ENCODE data around the gene GPRC5C.

Gene GPRC5C, protein sequence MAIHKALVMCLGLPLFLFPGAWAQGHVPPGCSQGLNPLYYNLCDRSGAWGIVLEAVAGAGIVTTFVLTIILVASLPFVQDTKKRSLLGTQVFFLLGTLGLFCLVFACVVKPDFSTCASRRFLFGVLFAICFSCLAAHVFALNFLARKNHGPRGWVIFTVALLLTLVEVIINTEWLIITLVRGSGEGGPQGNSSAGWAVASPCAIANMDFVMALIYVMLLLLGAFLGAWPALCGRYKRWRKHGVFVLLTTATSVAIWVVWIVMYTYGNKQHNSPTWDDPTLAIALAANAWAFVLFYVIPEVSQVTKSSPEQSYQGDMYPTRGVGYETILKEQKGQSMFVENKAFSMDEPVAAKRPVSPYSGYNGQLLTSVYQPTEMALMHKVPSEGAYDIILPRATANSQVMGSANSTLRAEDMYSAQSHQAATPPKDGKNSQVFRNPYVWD

DNA sequence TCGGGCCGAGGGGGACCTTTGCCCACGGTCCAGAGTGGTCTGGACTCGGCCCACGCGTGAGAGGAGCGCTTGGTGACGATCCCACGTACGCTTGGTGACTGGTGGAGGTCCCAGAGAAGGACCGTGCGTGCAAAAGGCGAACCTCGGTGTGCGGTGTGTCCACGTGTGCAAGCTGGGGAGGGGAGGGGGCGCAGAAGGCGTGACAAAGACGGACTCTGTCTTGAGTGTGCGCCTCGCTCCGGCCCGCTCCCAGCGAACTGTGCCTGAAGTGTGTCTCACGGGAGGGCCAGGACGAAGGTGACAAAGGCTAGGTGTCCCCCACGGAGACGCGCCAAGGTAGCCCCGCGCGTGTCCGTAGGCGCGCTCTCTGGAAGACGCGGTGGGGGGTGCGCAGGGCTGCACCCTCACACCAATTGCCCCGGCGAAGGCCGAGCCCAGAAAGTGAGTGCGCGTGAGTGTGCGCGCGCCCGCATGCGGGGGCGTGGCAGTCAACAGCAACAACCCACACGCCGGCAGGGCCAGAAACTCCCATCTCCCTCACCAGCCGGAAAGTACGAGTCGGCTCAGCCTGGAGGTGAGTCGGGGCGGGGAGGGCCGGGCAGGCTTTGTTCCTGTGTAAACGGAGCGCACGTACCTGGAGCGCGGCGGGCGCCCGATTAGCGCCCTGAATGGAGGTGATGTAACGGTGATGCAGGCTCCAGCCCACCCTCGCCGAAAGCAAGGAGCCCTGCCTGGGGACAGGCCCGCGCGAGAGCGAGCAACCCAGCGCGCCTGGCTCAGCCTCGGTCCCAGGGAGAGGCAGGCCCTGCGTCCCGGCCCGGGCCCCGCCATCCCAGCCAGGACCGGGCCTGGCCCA is at the start of gene GPRC5C:
TSS of gene GPRC5C (plus strand) at position 521 of the 856 bp plus-strand sequence. CDS start 7,689 bp downstream, outside the sequence.
- peak in 1 of 2 donors; percentile 25 for DNase-seq (ENCODE audit: extremely low read depth in 1 of 2, low read depth in 1 of 2)

DNA sequence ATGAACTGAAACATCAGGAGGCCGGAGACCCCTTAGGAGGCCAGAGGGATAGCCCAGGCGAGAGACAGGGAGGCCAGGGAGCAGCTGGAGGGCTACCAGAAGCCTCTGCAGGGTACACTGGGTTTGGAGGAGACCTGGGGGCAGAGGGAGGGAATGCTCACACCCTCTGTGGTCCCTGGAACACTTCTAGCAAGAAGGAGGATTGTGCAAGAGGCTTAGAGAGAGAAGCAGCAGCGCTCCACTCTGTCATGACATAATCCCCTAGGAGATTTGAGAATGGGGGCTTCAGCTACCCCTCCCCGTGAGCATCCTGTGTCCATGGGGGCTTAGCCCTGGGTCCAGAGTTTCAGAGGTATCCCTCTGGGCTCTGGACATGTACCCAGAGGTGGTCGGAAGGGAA is 48.7 kb upstream of the GPRC5C start:
- DNase-seq (ENCODE audit: extremely low read depth in 1 of 2, low read depth in 1 of 2) = no peak

DNA sequence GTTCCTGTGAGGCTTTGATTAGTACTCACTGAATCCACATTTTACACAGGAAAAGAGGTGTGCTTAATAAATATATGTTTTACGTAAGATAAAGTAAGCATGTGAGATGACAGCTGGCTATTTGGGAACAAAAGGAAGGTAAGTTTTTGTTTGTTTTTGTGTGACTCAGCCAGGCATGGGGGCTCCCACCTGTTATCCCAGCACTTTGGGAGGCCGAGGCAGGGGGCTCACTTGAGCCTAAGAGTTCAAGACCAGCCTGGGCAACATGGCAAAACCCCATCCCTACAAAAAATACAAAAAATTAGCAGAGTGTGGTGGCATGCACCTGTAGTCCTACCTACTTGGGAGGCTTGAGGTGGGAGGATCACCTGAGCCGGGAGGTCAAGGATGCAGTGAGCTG is 46.7 kb upstream of the GPRC5C start:
- no peak for DNase-seq (ENCODE audit: extremely low read depth in 1 of 2, low read depth in 1 of 2)

DNA sequence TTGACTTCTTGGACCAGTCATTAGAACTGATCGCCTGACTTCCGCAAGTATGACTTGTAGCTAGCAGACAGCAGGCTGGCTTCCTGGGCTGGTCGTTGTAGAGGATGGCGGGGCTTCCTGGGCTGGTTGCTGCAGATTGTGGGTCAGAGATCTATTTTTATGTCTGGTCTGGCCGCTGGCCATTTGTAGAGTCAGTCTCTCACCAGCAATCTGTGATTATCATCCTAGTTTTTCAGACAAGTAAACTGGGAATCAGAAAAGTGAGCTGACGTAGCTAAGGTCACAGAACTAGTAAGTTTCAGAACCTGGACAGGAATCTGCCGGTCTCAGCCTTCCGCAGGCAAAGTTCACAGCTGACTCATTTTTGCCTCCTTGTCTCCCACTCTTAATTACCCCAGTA is 45.5 kb upstream of the GPRC5C start:
- DNase-seq (ENCODE audit: extremely low read depth in 1 of 2, low read depth in 1 of 2) = no peak

DNA sequence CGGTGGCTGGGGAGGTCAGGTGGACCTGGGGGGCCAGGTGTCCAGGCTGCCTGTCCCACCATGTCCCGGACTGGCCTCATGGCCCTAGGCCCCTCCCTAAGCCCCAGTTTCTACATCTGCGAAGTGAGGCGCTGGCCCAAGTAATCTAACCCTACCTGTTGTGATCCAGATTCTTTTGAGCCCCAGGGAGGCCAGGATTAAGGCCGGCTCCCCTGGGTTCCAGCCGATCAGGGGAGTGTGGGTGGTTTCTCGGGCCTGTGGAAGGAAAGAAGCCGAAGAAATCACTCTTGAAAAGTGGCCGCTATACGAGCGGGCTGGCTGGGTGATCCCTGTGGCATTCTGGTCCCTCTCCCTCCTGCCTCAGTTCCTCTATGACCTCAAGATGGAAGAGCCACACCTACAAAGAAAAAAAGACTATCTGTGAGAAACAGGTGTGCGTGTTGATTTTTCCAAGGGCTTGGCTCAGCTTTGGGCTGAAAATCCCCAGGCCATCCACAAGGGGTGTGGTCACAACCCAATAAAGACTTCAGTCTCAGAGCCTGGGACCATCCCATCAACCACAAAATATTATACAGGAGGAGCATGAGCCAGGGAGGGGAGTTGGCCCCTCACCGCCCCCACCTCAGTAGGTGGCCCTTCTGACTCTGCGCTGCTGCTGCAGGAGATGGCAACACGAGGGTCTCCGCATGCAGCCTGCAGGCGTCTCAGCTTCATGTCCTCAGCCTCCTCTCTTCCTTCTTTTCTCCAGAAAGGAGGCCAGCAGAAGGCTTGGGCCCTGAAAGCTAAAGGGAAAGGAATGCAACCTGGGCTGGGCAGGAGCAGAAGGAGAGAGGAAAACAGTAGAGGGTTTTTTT is 44.3 kb upstream of the GPRC5C start:
- DNase-seq (ENCODE audit: extremely low read depth in 1 of 2, low read depth in 1 of 2) = no peak

DNA sequence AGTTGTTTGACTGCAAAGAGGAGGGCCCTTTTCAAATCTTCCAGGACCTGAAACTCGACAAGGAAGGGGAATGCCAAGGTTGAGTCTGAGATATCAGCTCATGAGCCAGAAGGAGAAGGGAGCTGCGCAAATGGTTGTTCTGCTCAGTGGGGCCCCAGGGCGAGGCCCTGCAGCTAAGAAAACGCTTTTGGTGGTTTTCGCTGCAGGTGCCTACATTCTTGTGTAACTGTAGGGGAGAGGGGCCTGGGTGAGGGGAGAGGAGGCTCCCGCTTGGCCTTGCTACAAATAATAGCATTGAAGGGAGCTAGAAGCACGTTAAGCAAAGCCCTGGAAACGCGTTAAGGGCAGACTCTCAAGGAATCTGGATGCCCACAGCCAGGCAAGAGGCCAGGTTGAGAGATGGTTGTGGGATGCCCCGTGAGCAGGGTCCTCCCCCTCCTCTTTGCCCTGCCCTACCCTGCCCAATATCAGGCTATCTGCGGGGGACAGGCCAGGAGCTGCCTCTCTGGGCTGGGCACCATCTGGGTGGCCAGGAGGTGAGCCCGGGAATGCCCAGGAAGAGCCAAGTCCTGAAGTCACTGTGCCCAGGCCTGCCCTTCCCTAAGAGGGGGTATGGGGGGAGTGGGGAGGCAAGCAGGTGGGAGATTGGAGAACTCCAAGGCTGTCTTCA is 42.7 kb upstream of the GPRC5C start:
- no peak for DNase-seq (ENCODE audit: extremely low read depth in 1 of 2, low read depth in 1 of 2)

DNA sequence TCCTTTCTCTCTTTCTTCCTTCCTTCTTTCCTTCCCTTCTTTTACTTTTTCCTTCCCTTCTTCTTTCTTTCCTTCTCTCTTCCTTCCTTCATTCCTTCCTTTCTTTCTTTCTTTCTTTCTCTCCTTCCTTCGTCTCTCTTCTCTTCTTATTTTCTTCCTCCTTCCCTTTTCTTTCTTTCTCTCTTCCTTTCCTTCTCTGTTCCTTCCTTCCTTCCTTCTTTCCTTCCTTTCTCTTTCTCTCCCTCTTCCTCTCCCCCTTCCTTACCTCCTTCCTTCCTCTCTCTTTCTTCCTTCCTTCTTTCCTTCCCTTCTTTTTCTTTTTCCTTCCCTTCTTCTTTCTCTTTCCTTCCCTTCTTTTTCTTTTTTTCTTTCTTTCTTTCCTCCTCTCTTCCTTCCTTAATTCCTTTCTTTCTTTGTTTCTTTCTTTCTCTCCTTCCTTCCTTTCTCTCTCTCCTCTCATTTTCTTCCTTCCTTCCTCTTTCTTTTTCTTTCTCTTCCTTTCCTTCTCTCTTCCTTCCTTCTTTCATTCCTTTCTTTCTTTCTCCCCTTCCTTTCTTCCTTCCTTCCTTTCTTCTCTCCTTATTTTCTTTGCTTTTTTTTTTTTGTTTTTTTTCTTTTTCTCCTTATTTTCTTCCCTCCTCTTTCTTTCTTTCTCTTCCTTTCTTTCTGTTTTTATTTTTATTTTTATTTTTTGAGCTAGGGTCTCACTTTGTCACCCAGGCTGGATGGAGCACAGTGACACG is 41.8 kb upstream of the GPRC5C start:
- DNase-seq (ENCODE audit: extremely low read depth in 1 of 2, low read depth in 1 of 2) = no peak

DNA sequence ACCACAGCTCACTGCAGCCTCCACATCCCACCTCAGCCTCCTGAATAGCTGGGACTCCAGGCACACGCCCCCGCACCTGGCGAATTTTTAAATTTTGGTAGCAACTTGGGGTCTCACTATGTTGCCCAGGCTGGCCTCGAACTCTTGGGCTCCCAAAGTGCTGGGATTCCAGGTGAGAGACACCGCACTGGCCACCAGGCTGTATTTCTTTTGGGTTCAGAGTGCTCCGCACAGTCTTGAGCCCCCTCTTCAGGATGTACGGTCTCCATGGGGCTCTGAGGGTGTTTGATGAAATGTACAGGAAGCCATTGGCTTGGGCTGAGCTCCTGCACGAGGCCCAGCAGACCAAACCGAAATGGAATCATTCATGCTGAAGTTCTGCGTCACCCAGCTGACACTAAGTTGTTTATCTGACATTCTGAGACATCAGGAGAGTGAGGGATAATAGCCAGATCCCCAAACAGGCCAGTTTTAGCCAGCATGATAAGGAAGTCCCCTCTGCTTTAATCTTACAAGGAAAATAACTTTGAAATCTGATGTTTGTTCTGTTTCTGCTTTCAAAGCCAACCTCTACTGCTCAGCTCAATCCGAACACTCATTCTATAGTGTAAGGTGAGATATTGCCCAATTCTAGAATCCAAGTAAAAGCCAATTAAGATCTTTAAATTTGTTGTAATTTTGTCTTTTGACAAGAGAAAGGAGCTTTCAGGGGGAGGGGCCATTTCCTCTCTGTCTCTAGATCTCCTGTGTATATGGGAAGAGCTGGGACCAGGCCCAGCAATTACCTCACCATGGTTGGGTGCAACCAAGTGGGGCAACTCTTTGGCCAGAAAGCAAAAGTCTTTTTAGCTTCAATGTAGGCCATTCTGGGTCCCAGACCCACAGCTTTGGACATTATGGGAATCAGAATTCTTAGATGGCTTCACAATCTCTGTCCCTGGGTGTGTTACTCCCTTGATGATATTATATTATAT is 40.9 kb upstream of the GPRC5C start:
- no peak for DNase-seq (ENCODE audit: extremely low read depth in 1 of 2, low read depth in 1 of 2)

DNA sequence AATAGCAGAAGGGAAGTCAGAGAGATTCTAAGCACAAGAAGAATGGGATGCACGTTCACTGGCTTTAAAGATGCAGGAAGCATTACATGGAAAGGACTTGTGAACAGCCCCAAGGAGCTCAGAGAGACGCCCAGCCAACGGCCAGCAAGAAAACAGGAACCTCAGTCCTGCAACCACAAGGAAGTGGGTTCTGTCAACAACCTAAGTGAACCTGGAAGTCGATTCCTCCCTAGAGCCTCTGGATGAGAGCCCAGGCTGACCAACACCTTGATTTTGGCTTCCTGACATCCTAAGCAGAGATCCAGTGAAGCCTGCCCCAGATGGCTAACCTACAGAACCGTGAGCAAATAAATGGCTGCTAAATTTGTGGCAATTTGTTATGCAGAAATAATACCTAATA is 40.1 kb upstream of the GPRC5C start:
- DNase-seq (ENCODE audit: extremely low read depth in 1 of 2, low read depth in 1 of 2) = no peak

DNA sequence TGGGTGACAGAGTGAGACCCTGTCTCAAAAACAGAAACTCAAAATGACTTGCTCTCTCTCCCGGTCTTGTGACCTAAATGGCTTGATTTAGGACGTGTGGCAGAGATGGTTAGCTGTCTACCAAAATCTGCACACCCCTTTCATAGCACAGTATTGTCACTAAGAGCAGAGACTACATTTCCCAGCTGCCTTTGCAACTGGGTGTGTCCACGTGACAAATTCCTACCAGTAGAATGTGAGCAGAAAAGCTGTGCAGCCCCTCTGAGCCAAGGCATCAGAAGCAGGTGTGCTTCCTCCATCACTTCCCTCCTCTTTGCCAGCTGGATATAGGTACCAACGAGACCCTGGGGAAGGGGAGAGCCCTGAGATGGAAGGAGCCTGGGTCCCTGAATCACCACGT is 39.0 kb upstream of the GPRC5C start:
- DNase-seq (ENCODE audit: extremely low read depth in 1 of 2, low read depth in 1 of 2) = no peak

DNA sequence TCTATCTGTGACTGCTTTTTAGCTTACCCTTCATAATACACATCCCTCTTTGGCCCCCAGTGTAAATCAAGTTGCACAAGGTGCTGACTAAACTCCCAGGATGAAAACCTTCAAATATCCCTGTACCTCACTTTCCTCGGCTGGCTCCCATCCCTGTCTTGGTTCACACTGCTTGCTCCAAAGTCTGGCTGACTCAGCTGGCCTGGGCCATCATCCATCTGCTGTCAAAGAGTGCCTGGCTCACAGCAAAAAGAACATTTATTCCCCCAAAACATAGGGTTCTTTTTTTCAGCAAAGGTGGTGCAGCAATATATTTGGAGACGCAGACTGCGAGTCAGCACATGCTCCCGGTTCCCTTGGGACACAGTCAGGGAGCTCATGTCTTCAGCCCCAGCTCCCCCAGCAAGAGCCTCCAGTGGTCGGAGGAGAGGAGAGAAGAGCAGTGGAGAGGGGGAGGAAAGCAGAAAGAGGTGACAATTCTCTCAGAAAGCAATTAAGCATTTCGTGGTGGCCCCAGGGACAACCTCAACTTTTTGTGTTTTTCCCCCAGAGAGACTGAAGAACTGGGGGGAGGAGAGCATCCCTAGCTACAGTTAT is 38.4 kb upstream of the GPRC5C start:
- no peak for DNase-seq (ENCODE audit: extremely low read depth in 1 of 2, low read depth in 1 of 2)

DNA sequence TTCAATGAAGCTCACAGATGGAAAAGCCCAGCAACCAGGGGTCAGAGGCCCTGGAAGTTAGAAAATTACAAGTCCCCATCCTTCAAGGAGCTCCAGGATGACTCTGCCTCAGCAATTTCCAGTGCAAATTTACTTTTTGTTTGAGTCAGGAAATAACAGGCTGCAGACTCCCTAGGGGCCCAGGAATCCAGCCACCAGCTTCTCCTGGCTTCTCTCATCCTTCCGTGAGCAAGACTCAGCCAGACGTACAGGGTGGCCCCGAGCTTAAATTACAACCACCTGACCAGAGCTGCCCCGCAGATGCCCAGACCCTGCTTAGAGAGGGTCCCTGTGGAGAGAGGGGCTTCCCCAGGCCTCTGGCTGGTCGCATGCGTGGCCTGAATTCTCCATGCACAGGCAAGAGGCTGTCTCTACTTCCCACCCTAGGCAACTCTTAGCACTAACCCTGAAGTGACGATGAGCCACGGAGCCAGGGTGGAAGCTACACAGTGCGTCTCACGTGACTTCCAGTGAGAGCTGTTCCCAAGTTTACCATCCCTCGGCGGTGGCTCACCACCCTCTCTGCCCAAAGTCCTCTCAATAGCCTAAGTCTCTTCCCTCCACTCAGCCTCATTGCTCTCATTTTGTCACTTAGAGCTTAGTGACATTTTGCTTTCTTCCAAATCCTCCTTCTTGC is 37.5 kb upstream of the GPRC5C start:
- no peak for DNase-seq (ENCODE audit: extremely low read depth in 1 of 2, low read depth in 1 of 2)

DNA sequence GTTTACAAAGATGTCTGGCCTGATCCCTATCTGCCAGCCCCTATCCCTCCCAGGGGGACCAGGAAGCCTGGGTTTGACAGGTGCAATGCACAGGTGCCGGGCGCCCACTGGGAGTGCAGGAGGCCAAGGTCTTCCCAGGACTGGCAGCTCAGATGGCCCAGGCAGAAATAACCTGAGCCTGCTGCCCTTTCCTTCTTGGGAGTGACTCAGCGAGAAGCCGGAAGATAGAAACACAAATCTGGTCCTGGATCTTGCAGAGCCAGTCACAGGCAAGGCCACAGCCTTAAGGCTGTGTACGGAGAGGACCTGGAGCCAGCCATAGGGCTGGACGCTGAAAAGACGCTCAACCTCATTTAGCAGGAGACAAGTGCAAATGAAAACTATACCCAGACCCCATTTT is 36.9 kb upstream of the GPRC5C start:
- DNase-seq (ENCODE audit: extremely low read depth in 1 of 2, low read depth in 1 of 2) = no peak

DNA sequence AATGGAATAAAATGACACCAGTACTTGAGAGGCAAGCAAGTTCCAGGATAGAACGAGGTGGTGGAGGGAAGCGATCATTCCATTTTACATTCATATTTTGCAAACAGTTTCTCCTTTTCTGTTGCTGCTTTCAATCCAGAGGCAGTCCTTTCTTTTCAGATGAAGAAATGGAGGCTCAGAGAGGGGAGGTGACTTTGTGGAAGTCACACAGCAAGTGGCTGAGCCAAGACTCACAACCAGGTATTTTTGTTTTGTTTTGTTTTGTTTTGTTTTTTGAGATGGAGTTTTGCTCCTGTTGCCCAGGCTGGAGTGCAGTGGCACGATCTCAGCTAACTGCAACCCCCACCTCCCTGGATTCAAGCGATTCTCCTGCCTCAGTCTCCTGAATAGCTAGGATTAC is 35.3 kb upstream of the GPRC5C start:
- DNase-seq (ENCODE audit: extremely low read depth in 1 of 2, low read depth in 1 of 2) = no peak

DNA sequence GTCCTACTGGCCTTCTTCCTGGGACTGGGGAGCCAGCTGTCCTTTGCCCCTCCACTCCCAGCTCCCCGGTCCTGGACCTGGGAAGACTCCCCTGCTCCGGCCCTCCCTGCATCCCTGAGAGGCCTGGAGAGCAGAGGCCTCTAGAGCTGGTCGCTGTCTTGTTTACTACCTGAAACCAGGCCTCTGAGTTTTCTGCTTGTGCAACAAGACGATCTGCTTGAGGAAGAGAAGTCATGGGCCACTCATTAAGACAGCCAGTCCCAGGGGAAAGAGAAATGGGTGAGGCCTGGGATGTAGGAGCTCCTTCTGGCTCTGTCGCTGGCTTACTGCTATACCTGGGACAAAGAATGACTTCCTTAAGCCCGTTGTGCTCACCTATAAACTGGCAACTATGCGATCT is 29.8 kb upstream of the GPRC5C start:
- no peak for DNase-seq (ENCODE audit: extremely low read depth in 1 of 2, low read depth in 1 of 2)

DNA sequence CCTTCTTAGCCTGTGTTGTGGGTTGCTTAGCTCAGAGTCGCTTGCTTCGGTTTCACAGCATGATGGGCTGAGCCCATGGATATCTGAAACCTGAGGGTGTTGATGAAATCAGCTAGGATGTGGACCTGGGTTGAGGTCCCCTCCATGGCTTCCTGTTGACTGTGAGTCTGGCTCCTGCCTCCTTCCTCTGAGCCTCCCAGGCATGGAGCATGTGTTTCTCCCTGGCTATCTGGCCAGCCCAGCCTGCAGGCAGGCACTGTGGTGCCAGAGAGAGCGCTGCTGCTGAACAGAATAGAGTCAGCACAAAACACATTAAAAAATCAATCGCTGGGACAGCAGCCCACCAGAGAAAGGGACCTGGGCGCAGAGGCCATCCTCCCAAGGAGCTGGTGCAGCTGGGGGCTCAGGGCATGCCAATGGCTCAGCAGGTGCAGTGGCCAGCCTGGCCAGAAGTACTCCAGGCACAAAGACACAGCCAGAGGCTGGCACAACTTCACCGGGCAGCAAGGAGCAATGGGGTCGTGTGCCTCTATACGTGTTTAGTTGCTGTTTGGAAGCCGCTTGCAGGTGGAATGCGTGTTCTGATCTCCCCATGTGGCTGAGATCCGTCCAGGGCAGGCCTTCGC is 28.3 kb upstream of the GPRC5C start:
- DNase-seq (ENCODE audit: extremely low read depth in 1 of 2, low read depth in 1 of 2) = no peak

DNA sequence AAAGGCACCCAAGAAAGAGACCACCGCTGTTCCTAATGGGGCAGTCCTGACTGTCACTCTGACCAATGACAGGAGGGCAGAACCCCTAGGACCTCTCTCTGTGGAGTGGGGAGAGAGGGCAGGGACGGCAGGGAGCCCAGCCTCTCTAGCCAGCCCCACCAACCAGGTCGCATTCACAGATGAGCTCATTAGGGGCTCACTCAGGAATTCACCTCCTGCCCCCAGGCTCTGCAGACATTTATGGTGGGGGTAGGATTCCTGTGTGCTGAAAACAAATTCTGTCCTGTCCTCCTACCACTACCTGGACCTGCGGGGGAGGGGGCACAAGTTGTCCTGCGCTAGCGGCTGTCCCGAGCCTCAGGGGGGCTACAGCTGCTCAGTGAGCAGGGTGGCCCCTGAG is 27.7 kb upstream of the GPRC5C start:
- DNase-seq (ENCODE audit: extremely low read depth in 1 of 2, low read depth in 1 of 2) = no peak

Measured in activated CD8-positive, alpha-beta memory T cell treated with anti-CD3 and anti-CD28 coated beads for 1 hour (primary cell).